ENCODE data around the gene GRHL1. TPM values are rescaled to one million over a fixed set of nuclear protein-coding genes. Genes with fewer than 3 reads are reported as not detected.

The GRHL1 gene
- total and polyA plus RNA-seq, 2 experiments from 2014 or later = 0.32 to 0.45 TPM

DNA sequence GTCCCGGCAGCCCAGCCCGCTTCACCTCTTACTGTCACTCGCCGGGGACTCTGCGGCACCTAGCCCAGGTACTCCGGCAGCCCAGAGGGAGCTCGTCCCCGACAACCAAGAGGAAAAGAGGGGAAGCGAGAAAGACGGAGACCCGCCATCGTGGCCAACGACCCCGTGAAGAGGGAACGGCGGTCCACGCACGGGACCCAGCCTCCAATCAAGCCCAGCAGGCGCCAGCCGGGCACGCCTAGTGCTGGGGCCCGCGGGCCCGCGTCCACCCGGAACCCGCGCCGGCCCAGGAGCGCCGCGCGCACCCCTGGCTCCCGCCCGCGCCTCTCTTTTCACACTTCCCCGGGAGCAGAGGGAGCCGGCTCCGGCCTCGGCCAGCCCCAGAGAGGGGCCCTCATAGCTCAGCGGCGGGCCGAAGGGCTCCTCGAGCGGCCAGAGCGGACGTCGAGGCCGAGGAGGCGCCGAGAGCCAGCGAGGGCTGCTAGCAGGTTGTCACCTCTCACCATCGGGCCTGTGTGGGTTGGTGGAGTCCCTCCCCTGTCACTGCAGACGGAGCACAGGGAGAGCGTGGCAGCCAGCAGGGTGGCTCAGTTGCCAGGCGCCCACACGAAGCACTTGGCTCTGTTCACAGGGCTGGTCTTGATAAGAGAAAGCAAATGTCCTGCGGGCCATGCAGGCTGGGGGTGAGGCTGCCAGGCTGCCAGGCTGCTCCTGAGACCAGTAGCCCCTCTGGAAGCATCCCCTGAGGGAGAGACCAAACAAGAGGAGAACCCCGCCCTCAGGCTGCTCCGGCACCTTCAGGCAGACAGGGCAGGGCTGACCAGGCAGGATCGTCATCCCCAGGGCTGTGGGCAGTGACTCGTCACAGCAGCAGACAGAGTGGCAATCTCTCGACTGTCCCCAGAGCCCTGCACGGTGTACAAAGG, 55.0 kb downstream of the GRHL1 start:
- H3K27me3 ChIP-seq (replicated peaks; ENCODE audit: insufficient read depth) = no peaks in the 10 kb centered on the region
- H3K4me2 ChIP-seq (ENCODE audit: unreplicated experiment) = no peak overlapping the region
- H3K36me3 ChIP-seq (ENCODE audit: low read depth) = no peaks in the 10 kb centered on the region
- in situ Hi-C loops (cut with MboI) = no loop called here
- H3F3A ChIP-seq (ENCODE audit: insufficient read depth) = peaks cover 17% of the 10 kb centered on the region
- no peak overlapping the region for H2AFZ ChIP-seq
- 79 to 82% methylated on average over 31 to 64 of the region's 64 CpGs for WGBS, 2 experiments (ENCODE audit: low coverage in 1 of 2, low lambda C conversion rate in 2 of 2, missing lambda C conversion rate in 2 of 2)
- TF ChIP-seq EZH2phosphoT487 (IDR thresholded peaks at IDR 0.05; ENCODE audit: insufficient read depth, low read depth) = no peak
- no peak for TF ChIP-seq EZH2 (IDR thresholded peaks at IDR 0.05; ENCODE audit: insufficient read depth, poor library complexity, severe bottlenecking)
- H3K79me2 ChIP-seq (ENCODE audit: insufficient read depth) = no peaks in the 10 kb centered on the region
- peak overlapping the region; percentile 63; the same call in 1 of the 2 replicates for H3K27ac ChIP-seq
- DNase-seq = peak; percentile 60
- no peak overlapping the region for H3K4me3 ChIP-seq
- H4K20me1 ChIP-seq (ENCODE audit: insufficient read depth) = no peaks in the 10 kb centered on the region
- no peaks in the 10 kb centered on the region for H3K9me3 ChIP-seq (ENCODE audit: low read depth)
- no peaks in the 10 kb centered on the region for H3K9me2 ChIP-seq (ENCODE audit: insufficient read depth)
- H3K9ac ChIP-seq = 0 out of 2 replicates have a peak overlapping the region, but pooled peaks have one; percentile 36
- H3K4me1 ChIP-seq (ENCODE audit: insufficient read depth) = peaks cover 20% of the 10 kb centered on the region

DNA sequence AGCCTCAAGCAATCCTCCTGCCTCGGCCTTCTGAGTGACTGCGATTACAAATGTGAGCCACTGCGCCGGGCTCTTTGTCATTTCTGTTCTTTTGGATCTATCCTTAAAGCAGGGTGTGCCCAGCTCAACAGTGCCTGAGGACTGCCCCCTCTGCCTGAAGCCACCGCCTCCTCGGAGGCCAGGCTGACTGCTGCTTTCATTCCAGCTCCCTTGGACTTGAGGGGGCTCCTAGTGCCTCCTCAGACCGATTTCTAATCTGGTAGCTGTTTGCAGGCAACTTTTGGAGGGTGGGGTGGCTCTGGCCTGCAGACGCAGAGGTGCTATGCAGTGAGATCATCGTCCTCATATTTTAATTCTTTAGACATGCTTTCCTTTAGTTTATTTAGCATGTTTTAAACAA, 55.9 kb downstream of the GRHL1 start:
- H3K27ac ChIP-seq = peak overlapping the region; percentile 63
- peaks cover 20% of the 10 kb centered on the region for H3K4me1 ChIP-seq (ENCODE audit: insufficient read depth)
- peak overlapping the region; percentile 55 for H3K4me2 ChIP-seq (ENCODE audit: unreplicated experiment)
- H3K36me3 ChIP-seq (ENCODE audit: low read depth) = no peaks in the 10 kb centered on the region
- WGBS, 2 experiments (ENCODE audit: low coverage in 1 of 2, low lambda C conversion rate in 2 of 2, missing lambda C conversion rate in 2 of 2) = 11% methylated on average over 9 of the region's 9 CpGs
- H3K27me3 ChIP-seq (replicated peaks; ENCODE audit: insufficient read depth) = no peaks in the 10 kb centered on the region
- peak overlapping the region; percentile 36 for H3K9ac ChIP-seq
- no peaks in the 10 kb centered on the region for H4K20me1 ChIP-seq (ENCODE audit: insufficient read depth)
- in situ Hi-C loops (cut with MboI) = no loop called here
- DNase-seq = peak; percentile 70
- no peak overlapping the region for H3K4me3 ChIP-seq
- peak overlapping the region; percentile 46 for H2AFZ ChIP-seq
- TF ChIP-seq EZH2 (IDR thresholded peaks at IDR 0.05; ENCODE audit: insufficient read depth, poor library complexity, severe bottlenecking) = no peak
- no peak for TF ChIP-seq EZH2phosphoT487 (IDR thresholded peaks at IDR 0.05; ENCODE audit: insufficient read depth, low read depth)
- peaks cover 17% of the 10 kb centered on the region for H3F3A ChIP-seq (ENCODE audit: insufficient read depth)
- no peaks in the 10 kb centered on the region for H3K9me2 ChIP-seq (ENCODE audit: insufficient read depth)
- H3K79me2 ChIP-seq (ENCODE audit: insufficient read depth) = no peaks in the 10 kb centered on the region
- H3K9me3 ChIP-seq (ENCODE audit: low read depth) = no peaks in the 10 kb centered on the region

DNA sequence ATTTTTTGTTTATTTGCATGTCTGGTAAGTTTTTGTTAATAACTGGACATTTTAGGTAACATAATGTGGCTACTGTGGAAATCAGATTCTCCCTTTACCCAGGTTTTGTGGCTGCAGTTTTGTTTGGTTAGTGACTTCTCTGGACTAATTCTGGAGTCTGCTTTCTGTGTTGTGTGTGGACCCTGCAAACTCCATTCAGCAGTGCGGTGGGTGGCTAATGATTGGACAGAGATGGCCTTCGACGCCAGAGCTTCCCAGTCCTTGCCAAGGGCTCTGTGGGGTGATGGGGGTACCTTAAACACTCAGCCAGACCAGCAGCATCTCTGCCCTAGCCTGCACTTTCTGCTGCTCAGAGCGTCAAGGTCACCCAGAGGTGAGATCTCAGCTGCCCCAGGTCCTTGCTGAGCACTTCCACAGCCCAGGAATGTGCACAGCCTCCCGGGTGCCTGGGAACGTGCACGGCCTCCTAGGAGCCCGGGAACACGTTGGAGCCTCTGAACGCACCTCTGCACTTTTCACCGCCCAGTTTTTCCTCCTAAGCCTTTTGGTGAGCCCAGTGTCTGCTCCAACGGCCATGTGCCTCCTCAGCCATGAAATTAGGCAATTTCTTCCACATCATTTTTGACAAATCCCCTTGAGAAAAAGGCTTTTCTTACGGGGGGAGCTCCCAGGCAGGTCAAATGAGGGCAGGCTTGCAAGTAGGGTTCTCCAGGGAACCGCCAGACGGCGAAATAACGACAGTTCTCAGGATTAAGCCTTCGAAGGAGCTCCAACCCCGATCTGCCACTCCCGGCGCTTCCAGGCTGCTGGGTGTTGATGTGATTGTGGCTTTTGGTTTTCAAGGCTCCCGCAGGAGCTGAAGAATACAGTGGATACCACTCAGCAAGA, 56.7 kb downstream of the GRHL1 start:
- DNase-seq = peak; percentile 23
- peaks cover 17% of the 10 kb centered on the region for H3F3A ChIP-seq (ENCODE audit: insufficient read depth)
- 38 to 39% methylated on average over 22 of the region's 22 CpGs for WGBS, 2 experiments (ENCODE audit: low coverage in 1 of 2, low lambda C conversion rate in 2 of 2, missing lambda C conversion rate in 2 of 2)
- no peaks in the 10 kb centered on the region for H3K36me3 ChIP-seq (ENCODE audit: low read depth)
- H3K9me2 ChIP-seq (ENCODE audit: insufficient read depth) = no peaks in the 10 kb centered on the region
- peaks cover 20% of the 10 kb centered on the region for H3K4me1 ChIP-seq (ENCODE audit: insufficient read depth)
- no peaks in the 10 kb centered on the region for H4K20me1 ChIP-seq (ENCODE audit: insufficient read depth)
- no peak overlapping the region for H3K4me3 ChIP-seq
- H3K79me2 ChIP-seq (ENCODE audit: insufficient read depth) = no peaks in the 10 kb centered on the region
- peak overlapping the region; percentile 55 for H3K4me2 ChIP-seq (ENCODE audit: unreplicated experiment)
- H2AFZ ChIP-seq = peak overlapping the region; percentile 46
- H3K9me3 ChIP-seq (ENCODE audit: low read depth) = no peaks in the 10 kb centered on the region
- no peaks in the 10 kb centered on the region for H3K27me3 ChIP-seq (replicated peaks; ENCODE audit: insufficient read depth)
- peak overlapping the region; percentile 36; the same call in 1 of the 2 replicates for H3K9ac ChIP-seq
- H3K27ac ChIP-seq = peak overlapping the region; percentile 63; the same call in 1 of the 2 replicates
- TF ChIP-seq EZH2 (IDR thresholded peaks at IDR 0.05; ENCODE audit: insufficient read depth, poor library complexity, severe bottlenecking) (no peak), EZH2phosphoT487 (IDR thresholded peaks at IDR 0.05; ENCODE audit: insufficient read depth, low read depth) (no peak)
- in situ Hi-C loops (cut with MboI) = no loop called here

DNA sequence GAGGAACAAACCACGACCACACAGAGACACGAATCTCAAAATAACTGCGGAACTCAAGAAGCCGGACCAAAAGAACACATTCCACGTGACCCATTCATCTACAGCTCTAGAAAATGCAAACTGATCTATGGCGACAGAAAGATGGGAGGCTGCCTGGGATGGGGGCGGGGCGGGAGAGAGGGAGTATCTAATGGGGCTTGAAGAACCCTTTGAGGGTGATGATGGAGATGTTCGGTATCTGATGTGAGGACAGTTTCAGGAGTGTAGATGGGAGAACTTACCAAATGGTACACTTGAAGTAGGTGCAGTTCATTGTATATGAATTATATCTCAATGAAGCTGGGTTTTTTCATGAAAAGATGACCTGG, 57.3 kb downstream of the GRHL1 start:
- no peaks in the 10 kb centered on the region for H4K20me1 ChIP-seq (ENCODE audit: insufficient read depth)
- H3K9me2 ChIP-seq (ENCODE audit: insufficient read depth) = no peaks in the 10 kb centered on the region
- peaks cover 17% of the 10 kb centered on the region for H3F3A ChIP-seq (ENCODE audit: insufficient read depth)
- DNase-seq = no peak
- no peak overlapping the region for H3K4me2 ChIP-seq (ENCODE audit: unreplicated experiment)
- H3K4me3 ChIP-seq = no peak overlapping the region
- no peaks in the 10 kb centered on the region for H3K9me3 ChIP-seq (ENCODE audit: low read depth)
- peaks cover 20% of the 10 kb centered on the region for H3K4me1 ChIP-seq (ENCODE audit: insufficient read depth)
- 65 to 76% methylated on average over 9 of the region's 9 CpGs for WGBS, 2 experiments (ENCODE audit: low coverage in 1 of 2, low lambda C conversion rate in 2 of 2, missing lambda C conversion rate in 2 of 2)
- no peaks in the 10 kb centered on the region for H3K79me2 ChIP-seq (ENCODE audit: insufficient read depth)
- H3K27me3 ChIP-seq (replicated peaks; ENCODE audit: insufficient read depth) = no peaks in the 10 kb centered on the region
- H3K27ac ChIP-seq = no peak overlapping the region
- no peak overlapping the region for H3K9ac ChIP-seq
- no peaks in the 10 kb centered on the region for H3K36me3 ChIP-seq (ENCODE audit: low read depth)
- TF ChIP-seq EZH2 (IDR thresholded peaks at IDR 0.05; ENCODE audit: insufficient read depth, poor library complexity, severe bottlenecking) (no peak), EZH2phosphoT487 (IDR thresholded peaks at IDR 0.05; ENCODE audit: insufficient read depth, low read depth) (no peak)
- H2AFZ ChIP-seq = peak overlapping the region; percentile 46
- in situ Hi-C loops (cut with MboI) = no loop called here

Measured in GM23248 (cell line).